ENCODE measurements around the gene RGS8.

Gene RGS8

GRCh38 chr1:182642461-182642860 is 41.9 kb downstream of the RGS8 start:
- Histone ChIP-seq H3K36me3 (ENCODE audit: control insufficient read depth, insufficient read depth, low read length) (no peaks in the 10 kb centered on the region), H3K9ac (ENCODE audit: low read length) (no peak overlapping the region), H3K4me3 (ENCODE audit: low read length) (no peak overlapping the region), H3K27ac (ENCODE audit: low read depth, low read length) (no peak overlapping the region), H3K4me1 (ENCODE audit: control insufficient read depth, insufficient read depth, low read length) (no peaks in the 10 kb centered on the region), H3K27me3 (ENCODE audit: control insufficient read depth, insufficient read depth, low read length) (no peaks in the 10 kb centered on the region)

GRCh38 chr1:182641561-182641960 is 42.8 kb downstream of the RGS8 start:
- Histone ChIP-seq H3K36me3 (ENCODE audit: control insufficient read depth, insufficient read depth, low read length) (no peaks in the 10 kb centered on the region), H3K9ac (ENCODE audit: low read length) (no peak overlapping the region), H3K4me1 (ENCODE audit: control insufficient read depth, insufficient read depth, low read length) (no peaks in the 10 kb centered on the region), H3K4me3 (ENCODE audit: low read length) (no peak overlapping the region), H3K27ac (ENCODE audit: low read depth, low read length) (no peak overlapping the region), H3K27me3 (ENCODE audit: control insufficient read depth, insufficient read depth, low read length) (no peaks in the 10 kb centered on the region)

- Histone ChIP-seq H3K9ac (ENCODE audit: low read length) (no peak overlapping the region), H3K4me1 (ENCODE audit: control insufficient read depth, insufficient read depth, low read length) (no peaks in the 10 kb centered on the region), H3K4me3 (ENCODE audit: low read length) (no peak overlapping the region), H3K27me3 (ENCODE audit: control insufficient read depth, insufficient read depth, low read length) (no peaks in the 10 kb centered on the region), H3K27ac (ENCODE audit: low read depth, low read length) (no peak overlapping the region), H3K36me3 (ENCODE audit: control insufficient read depth, insufficient read depth, low read length) (no peaks in the 10 kb centered on the region)
These were observed 45.1 kb downstream of the RGS8 start for GRCh38 chr1:182639330-182639729.

GRCh38 chr1:182637769-182638168 is 46.6 kb downstream of the RGS8 start:
- Histone ChIP-seq H3K4me1 (ENCODE audit: control insufficient read depth, insufficient read depth, low read length) (no peaks in the 10 kb centered on the region), H3K4me3 (ENCODE audit: low read length) (no peak overlapping the region), H3K27me3 (ENCODE audit: control insufficient read depth, insufficient read depth, low read length) (no peaks in the 10 kb centered on the region), H3K9ac (ENCODE audit: low read length) (no peak overlapping the region), H3K27ac (ENCODE audit: low read depth, low read length) (no peak overlapping the region), H3K36me3 (ENCODE audit: control insufficient read depth, insufficient read depth, low read length) (no peaks in the 10 kb centered on the region)

GRCh38 chr1:182635871-182636270 is 48.5 kb downstream of the RGS8 start:
- Histone ChIP-seq H3K9ac (ENCODE audit: low read length) (no peak overlapping the region), H3K36me3 (ENCODE audit: control insufficient read depth, insufficient read depth, low read length) (no peaks in the 10 kb centered on the region), H3K4me3 (ENCODE audit: low read length) (no peak overlapping the region), H3K4me1 (ENCODE audit: control insufficient read depth, insufficient read depth, low read length) (no peaks in the 10 kb centered on the region), H3K27me3 (ENCODE audit: control insufficient read depth, insufficient read depth, low read length) (no peaks in the 10 kb centered on the region), H3K27ac (ENCODE audit: low read depth, low read length) (no peak overlapping the region)
